ENCODE measurements around the gene C1RL.

DNA sequence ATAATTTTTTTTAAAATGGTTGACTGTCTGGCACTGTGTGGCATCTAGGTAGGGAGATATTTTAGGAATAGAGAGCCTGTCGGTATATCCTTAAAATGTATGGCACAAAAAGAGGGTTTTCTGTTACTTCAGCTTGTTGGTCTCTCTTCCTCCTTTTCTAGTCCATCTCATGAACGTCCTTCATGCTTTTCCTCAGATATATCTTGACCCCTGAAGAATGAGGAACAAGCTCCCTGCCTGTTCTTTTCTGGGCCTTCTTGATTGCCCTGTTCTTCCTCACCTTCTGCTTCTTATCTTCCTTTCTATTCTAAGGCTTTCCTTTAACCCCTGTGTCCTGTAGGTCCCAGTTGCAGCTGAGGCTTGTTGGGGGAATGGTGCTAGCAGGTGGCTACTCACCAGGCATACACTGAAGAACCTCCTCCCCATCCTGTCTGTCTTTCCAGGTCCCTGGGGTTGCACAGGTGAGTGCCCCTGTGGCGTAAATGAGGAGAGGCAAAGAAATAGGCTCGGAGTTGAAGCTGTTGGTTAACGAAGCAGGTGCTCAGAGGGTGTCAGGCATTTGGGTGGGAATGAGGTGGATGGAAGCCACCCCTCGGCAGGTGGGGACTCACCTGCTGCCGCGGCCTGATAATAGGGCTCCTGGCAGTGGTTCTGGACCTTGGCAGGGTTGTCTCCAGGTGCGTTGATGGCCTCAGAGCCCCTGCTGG is 9.6 kb downstream of the C1RL start:
- TF ChIP-seq, protein P1, sequence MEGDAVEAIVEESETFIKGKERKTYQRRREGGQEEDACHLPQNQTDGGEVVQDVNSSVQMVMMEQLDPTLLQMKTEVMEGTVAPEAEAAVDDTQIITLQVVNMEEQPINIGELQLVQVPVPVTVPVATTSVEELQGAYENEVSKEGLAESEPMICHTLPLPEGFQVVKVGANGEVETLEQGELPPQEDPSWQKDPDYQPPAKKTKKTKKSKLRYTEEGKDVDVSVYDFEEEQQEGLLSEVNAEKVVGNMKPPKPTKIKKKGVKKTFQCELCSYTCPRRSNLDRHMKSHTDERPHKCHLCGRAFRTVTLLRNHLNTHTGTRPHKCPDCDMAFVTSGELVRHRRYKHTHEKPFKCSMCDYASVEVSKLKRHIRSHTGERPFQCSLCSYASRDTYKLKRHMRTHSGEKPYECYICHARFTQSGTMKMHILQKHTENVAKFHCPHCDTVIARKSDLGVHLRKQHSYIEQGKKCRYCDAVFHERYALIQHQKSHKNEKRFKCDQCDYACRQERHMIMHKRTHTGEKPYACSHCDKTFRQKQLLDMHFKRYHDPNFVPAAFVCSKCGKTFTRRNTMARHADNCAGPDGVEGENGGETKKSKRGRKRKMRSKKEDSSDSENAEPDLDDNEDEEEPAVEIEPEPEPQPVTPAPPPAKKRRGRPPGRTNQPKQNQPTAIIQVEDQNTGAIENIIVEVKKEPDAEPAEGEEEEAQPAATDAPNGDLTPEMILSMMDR (IDR thresholded peaks at IDR 0.05; ENCODE audit: poor library complexity): no peak
- TF ChIP-seq EZH2 (IDR thresholded peaks at IDR 0.05; ENCODE audit: borderline replicate concordance) (no peak), EZH2phosphoT487 (IDR thresholded peaks at IDR 0.05; ENCODE audit: low read depth, severe bottlenecking, unreplicated experiment) (no peak)

Data from hepatocyte (in vitro differentiated cells).